Measurements from ENCODE around the gene PAQR4. TPM values are rescaled to one million over a fixed set of nuclear protein-coding genes. Genes with fewer than 3 reads are reported as not detected.
A peak's percentile ranks its signal among the peaks of the same experiment; 100 is the strongest.

PAQR4 gene
- total and polyA plus RNA-seq, 5 experiments from 2014 or later: 0.27 to 0.79 (median 0.44) TPM; not detected in 1

DNA sequence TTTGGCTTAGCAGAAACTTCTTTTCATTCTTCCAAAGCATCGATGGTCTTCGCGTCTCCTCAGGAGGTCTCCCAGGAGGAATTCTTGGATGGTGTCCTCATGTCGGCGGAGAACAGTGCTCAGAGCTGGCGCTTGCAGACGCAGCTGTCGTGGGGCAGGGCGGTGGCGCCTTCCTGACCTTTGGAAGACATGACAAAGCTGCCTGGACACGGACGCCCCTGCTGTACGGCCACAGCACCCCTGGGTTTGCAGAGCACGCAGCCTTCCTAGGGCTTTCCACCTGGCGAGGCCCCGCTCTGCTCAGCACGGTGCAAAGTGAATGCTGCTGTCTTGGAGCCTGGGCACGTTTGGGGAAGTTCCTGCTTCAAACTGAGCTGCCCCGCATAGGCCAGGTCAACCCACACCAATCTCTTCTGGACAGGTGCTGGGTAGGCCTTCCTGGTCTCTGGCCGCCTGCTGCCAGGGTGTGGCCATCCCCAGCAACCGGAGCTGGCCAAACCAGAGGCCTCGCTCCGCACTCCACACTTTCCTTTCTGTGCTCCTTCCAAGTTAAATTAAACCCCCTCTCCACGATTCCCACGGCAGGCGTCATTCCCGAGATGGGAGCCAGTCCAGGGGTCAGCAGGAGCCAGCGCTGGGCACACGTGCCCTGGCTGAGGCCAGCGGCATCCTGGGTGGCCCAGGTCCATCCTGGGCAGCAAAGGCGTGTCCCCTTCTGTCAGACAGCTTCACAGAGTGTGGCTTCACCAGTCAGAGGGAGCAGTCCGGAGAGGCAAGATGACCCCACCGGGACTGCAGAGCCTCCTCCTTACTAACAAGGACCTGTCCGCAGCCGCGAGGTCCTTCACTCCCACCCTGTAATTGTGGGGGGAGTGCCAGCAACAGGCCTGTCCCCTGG is 20.1 kb upstream of the PAQR4 start:
- H3K36me3 Mint-ChIP-seq: peaks cover 0 to 8% (median 6%) of the 10 kb centered on the region in 3 donors
- no peak overlapping the region for H3K4me3 Mint-ChIP-seq
- peak overlapping the region in 1 of 10 donors; percentile 4 for H3K27ac Mint-ChIP-seq
- no peak for ATAC-seq
- peak in 1 of 10 donors; percentile 54 for DNase-seq
- H3K9me3 Mint-ChIP-seq: no peaks in the 10 kb centered on the region
- H3K4me1 Mint-ChIP-seq: peaks cover 0 to 7% (median 2%) of the 10 kb centered on the region in 4 donors
- POLR2A ChIA-PET: no interaction called here
- H3K27me3 Mint-ChIP-seq: peaks cover 0 to under 1% (median 0%) of the 10 kb centered on the region in 5 donors

DNA sequence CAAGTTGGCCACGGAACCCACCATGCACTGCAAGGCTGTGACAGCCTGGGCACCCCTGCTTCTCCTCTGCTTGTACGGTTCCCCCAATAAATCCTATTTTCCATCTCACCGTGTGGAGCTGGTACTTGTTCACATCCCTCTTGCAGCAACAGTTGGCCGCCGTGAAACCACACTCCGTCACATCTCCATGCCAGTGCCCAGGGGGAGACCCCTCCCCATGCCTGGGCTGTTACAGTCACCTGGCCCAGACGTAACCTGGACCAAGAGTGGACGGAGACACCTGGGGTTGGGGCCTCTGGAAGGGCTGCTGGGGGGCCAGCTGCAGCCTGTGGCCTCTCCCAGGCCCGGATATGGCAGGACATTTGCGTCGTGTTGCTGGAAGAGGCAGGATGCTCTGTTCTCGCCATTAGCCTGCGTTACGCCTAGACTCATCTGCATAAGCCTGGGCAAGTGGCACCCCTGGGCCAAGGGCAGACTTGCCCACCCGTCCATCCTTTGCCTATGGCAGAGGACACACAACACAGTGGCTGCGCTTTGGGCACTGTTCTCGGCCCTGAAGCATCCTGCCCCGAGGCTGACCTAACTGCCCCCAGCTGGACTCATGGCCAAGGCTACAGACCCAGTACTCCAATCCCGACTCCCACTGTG is 19.3 kb upstream of the PAQR4 start:
- Mint-ChIP-seq H3K27ac (no peak overlapping the region), H3K4me3 (peak overlapping the region in 1 of 10 donors; percentile 19), H3K36me3 (peaks cover 0 to 7% (median 6%) of the 10 kb centered on the region in 3 donors), H3K27me3 (peaks cover 0 to 4% (median 0%) of the 10 kb centered on the region in 5 donors), H3K4me1 (peaks cover 0 to 11% (median 3%) of the 10 kb centered on the region in 4 donors), H3K9me3 (no peaks in the 10 kb centered on the region)
- ATAC-seq (no peak), DNase-seq (peak in 1 of 10 donors; percentile 54)
- POLR2A ChIA-PET: no interaction called here

DNA sequence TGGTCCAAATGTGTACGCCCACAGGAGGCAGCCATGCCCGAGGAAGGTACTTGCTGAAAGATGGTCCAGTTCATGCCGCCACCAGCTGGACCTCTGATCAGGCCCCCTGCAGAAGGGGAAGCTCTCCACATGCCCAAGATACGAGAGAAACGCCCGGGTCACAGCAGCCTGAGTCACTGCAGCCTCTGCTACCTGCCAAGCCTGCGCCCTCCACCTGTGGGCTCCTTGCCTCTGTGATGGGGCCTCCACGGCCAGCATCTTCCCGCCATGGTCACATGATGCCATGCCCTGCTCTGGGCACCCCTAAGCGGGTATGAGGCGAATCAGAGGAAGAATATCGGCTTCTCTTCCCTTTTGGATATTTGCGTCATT is 18.8 kb upstream of the PAQR4 start:
- Mint-ChIP-seq H3K36me3 (peaks cover 0 to 7% (median 6%) of the 10 kb centered on the region in 3 donors), H3K9me3 (no peaks in the 10 kb centered on the region), H3K4me1 (peaks cover 0 to 11% (median 3%) of the 10 kb centered on the region in 4 donors), H3K4me3 (no peak overlapping the region), H3K27me3 (peaks cover 0 to 4% (median 0%) of the 10 kb centered on the region in 5 donors), H3K27ac (no peak overlapping the region)
- peak in 1 of 10 donors; percentile 37 for DNase-seq
- POLR2A ChIA-PET: no interaction called here
- ATAC-seq: no peak

DNA sequence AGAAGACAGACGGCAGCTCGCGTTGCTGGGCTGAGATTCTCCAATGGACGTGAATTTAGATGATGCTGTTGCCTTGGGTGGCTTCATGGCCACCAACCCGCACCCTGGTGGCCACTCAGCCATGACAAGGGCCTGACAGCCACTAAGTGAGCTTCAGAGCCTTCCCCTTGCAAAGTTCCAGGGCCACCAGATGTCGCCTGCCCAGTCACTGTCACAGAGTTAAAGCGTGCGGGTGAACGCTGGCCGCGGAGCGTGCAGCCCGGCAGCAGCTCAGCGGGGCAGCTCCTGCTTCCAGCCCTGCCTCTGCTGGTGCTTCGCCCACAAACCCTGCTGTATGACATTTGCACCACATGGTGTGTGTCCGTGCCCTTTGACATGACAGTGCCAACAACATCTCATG is 18.4 kb upstream of the PAQR4 start:
- no peak for ATAC-seq
- POLR2A ChIA-PET: no interaction called here
- no peak overlapping the region for H3K27ac Mint-ChIP-seq
- H3K27me3 Mint-ChIP-seq: peaks cover 0 to 4% (median 0%) of the 10 kb centered on the region in 5 donors
- H3K4me1 Mint-ChIP-seq: peaks cover 0 to 11% (median 3%) of the 10 kb centered on the region in 4 donors
- no peak overlapping the region for H3K4me3 Mint-ChIP-seq
- peaks cover 0 to 7% (median 6%) of the 10 kb centered on the region in 3 donors for H3K36me3 Mint-ChIP-seq
- H3K9me3 Mint-ChIP-seq: no peaks in the 10 kb centered on the region
- DNase-seq: no peak

DNA sequence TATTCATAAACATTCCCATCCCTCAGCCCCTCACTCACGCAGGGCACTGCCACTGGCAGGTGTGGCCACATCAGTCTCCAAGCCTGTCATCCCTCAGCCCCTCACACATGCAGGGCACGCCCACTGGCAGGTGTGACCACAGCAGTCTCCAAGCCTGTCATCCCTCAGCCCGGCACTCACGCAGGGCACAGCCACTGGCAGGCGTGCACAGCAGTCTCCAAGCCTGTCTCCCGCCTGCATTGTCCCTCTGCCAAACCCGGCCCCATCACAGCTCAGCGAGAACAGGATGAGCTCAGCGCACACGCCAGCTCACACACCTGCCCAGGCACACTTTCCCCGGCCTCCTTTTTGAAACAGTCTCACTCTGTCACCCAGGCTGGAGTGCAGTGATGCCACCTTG is 16.5 kb upstream of the PAQR4 start:
- DNase-seq (peak in 1 of 10 donors; percentile 44), ATAC-seq (no peak)
- POLR2A ChIA-PET: interaction anchor here (1.3 kb wide), 1 partner anchor 10 kb away, joined by 3 read pairs; no protein-coding TSS in a partner anchor
- no peaks in the 10 kb centered on the region for H3K9me3 Mint-ChIP-seq
- no peak overlapping the region for H3K4me3 Mint-ChIP-seq
- peaks cover 3 to 17% (median 7%) of the 10 kb centered on the region in 5 donors for H3K27me3 Mint-ChIP-seq
- H3K27ac Mint-ChIP-seq: no peak overlapping the region
- peaks cover 0 to 11% (median 3%) of the 10 kb centered on the region in 4 donors for H3K4me1 Mint-ChIP-seq
- peaks cover 0 to 3% (median 2%) of the 10 kb centered on the region in 3 donors for H3K36me3 Mint-ChIP-seq

DNA sequence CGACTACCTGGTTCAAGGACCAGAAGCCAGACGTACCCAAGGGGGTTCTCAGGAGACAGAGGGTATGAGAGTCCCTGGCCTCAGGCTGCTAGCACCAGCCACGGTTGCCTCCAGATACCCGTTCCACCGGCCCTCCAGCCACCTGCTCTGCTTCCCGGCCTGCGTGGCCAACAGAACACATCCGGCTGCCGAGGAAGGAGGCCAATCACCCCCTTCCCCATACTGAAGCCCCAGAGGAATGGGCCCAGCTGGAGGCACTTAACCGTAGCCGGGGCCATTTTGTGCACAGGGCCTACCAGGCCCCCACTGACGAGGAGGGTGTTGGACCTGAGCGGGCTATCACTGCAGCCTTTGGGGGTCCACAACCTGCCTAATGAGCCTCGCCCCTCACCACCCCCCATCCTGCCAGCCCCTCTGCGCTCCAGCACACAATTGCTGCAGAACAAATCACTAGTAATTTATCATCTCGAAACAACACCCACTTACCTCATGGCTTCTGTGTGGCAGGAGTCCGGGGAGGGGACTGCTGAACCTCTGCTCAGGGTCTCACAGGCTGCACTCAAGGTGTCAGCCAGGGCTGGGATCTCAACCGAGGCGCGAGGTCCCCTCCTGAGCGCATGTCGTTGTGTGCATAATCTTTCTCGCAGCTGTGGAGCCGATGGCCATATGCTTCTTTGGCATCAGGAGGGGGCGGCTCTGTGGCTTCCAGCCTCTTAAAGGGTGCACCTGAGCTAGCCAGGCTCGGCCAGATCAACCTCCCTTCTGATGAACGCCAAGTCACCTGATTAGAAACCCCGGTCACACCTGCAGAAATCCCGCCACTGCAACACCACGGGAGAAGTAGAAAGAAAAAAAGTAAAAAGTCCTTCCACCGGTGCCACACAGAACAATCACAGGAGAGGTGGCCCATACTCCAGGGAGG is 15.2 kb upstream of the PAQR4 start:
- Mint-ChIP-seq H3K4me3 (no peak overlapping the region), H3K9me3 (no peaks in the 10 kb centered on the region), H3K27ac (no peak overlapping the region), H3K4me1 (peaks cover 0 to 11% (median 3%) of the 10 kb centered on the region in 4 donors), H3K27me3 (peaks cover 3 to 17% (median 7%) of the 10 kb centered on the region in 5 donors), H3K36me3 (peaks cover 0 to 3% (median 0%) of the 10 kb centered on the region in 3 donors)
- peak in 1 of 10 donors; percentile 27 for DNase-seq
- POLR2A ChIA-PET: interaction anchor here (0.7 kb wide), 1 partner anchor 21 kb away, joined by 5 read pairs; no protein-coding TSS in a partner anchor
- ATAC-seq: no peak

DNA sequence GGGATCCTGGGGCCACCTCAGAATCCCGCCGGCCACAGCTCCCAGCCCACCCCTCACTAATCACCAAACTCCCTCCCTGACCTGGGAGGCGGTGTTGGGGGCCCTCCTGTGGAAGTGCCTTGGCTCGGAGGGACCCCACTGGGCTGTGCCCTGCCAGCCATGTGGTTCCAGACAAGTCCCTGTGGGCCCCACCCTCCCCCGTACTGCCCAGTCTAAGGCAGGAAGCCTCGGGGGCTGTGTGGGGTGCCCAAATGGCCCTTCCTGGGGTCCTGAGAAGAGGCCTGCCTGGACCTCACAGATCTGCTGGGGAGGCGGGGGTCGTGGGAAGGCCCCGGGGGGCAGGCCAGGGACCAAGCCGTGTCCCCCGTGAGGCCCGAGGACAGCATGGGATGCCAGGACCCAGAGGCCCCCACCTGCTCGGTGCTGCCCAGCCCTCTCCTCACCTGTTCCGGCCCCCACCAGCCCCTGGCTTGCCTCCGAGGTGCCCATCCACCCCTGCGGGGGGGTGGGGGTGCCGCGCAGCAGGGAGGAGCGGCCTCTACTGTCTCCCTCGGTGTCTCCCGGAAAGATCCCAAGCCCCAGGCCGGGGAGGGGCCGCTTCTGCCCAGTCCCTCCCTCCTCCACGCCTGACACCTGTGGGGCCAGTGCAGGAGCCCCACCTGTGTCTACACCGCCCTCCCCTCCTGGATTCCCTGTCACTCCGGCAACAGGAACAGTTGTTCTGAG is 14.3 kb upstream of the PAQR4 start:
- no peak overlapping the region for H3K27ac Mint-ChIP-seq
- ATAC-seq (no peak), DNase-seq (peak in 1 of 10 donors; percentile 53)
- no peaks in the 10 kb centered on the region for H3K36me3 Mint-ChIP-seq
- H3K27me3 Mint-ChIP-seq: peaks cover 3 to 18% (median 7%) of the 10 kb centered on the region in 5 donors
- no peaks in the 10 kb centered on the region for H3K9me3 Mint-ChIP-seq
- POLR2A ChIA-PET: no interaction called here
- H3K4me3 Mint-ChIP-seq: no peak overlapping the region
- H3K4me1 Mint-ChIP-seq: peaks cover 0 to 11% (median 3%) of the 10 kb centered on the region in 4 donors

DNA sequence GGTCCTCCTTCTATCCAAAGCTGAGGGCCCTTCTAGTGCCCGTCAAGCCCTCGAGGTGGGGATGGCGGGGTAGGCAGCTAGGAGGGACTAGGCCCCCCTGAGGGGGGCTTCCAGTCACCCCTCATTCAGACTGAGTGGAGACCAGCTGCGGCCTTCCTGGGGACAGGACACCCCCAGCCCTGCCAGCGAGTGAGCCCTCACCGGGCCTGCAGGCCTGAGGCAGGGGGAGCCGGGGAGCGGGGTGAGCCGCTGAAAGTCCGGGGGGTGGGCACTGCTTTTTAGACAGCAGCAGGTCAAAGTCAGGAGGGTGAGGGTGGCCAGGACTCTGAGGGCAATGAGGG is 13.7 kb upstream of the PAQR4 start:
- Mint-ChIP-seq H3K27me3 (peaks cover 3 to 22% (median 7%) of the 10 kb centered on the region in 5 donors), H3K9me3 (no peaks in the 10 kb centered on the region), H3K36me3 (no peaks in the 10 kb centered on the region), H3K4me1 (peaks cover 0 to 11% (median 3%) of the 10 kb centered on the region in 4 donors), H3K27ac (no peak overlapping the region), H3K4me3 (no peak overlapping the region)
- POLR2A ChIA-PET: no interaction called here
- DNase-seq (peak in 1 of 10 donors; percentile 62), ATAC-seq (no peak)

DNA sequence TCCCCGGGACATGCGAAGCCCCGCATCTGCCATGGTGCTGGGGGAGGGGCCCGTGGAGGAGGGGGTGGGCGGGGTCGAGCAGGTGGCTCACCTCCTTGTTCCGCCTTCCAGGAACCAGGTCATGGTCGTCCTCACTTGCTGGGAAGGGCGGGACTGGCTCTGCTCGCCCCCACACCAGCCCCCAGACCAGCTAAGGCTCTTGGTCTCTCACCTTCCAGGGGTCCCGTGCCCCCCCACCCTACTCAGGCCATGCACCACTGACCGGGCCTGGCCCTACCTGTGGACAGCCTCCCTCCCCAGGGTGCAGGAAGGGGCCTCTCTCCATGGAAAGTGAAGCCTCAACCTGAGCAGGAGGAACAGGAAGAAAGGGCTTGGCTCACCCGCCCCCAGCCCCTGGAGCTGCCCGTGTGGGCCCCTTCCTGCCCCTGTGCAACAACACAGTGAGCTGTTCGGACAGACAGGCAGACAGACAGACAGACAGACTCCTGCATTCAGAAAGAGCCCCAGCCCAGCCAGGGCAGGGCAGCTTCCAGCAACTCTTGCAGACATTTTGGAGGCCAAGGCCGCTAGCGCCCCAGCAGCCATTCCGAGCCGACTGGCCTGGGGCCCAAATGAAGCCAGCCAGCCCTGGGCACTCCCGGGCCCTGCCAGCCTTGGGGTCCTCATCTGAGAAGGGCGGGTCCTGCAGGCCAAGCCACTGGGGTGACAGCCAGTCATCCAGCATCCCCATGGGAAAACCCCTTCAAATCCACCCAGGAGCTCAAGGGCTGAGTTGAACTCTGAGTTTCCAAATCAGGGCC is 13.2 kb upstream of the PAQR4 start:
- ATAC-seq: no peak
- Mint-ChIP-seq H3K4me1 (peaks cover 0 to 11% (median 3%) of the 10 kb centered on the region in 4 donors), H3K27ac (no peak overlapping the region), H3K27me3 (peaks cover 3 to 22% (median 7%) of the 10 kb centered on the region in 5 donors), H3K9me3 (no peaks in the 10 kb centered on the region), H3K36me3 (no peaks in the 10 kb centered on the region), H3K4me3 (no peak overlapping the region)
- POLR2A ChIA-PET: no interaction called here
- peak in 1 of 10 donors; percentile 47 for DNase-seq

DNA sequence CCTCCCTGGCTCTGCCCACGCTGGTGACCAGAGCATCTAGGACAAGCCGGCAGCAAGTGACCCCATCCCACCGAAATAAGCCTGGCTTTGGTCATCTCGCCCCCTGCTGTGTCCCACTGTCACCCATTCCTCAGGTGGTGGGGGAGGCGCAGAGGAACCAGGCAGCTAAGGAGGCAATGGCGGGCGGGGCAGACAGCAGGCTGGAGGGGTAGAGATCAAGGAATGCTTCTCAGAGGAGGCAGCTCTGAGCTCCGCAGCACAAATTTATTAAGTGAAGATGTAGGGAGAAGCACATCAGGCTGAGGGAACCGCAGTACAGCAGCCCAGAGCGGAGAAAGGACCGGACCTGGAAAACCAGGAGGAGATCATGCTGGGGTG is 12.6 kb upstream of the PAQR4 start:
- POLR2A ChIA-PET: no interaction called here
- DNase-seq (peak in 1 of 10 donors; percentile 42), ATAC-seq (no peak)
- peak overlapping the region in 1 of 10 donors; percentile 48 for H3K27ac Mint-ChIP-seq
- H3K4me3 Mint-ChIP-seq: no peak overlapping the region
- peaks cover 3 to 22% (median 7%) of the 10 kb centered on the region in 5 donors for H3K27me3 Mint-ChIP-seq
- peaks cover 0 to 11% (median 2%) of the 10 kb centered on the region in 4 donors for H3K4me1 Mint-ChIP-seq
- no peaks in the 10 kb centered on the region for H3K36me3 Mint-ChIP-seq
- no peaks in the 10 kb centered on the region for H3K9me3 Mint-ChIP-seq

DNA sequence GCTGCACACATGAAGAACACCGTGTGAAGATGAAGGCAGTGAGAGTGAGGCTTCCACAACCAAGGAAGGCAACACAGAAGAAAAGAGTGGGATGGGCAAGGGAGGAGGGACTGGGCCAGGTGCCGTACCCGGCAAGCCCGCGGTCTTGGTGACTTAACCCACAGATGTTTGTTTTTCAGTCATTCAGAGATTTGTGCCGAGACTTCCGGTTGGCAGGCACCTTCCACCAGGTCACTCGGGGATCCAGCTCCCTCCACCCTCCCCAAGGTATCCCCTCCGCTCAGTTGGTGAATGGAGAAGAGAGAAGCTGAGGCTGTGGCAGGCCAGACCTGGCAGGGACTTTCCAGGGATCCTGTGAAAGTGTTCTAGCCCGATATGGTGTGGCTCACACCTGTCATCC is 9.9 kb upstream of the PAQR4 start:
- Mint-ChIP-seq H3K27ac (no peak overlapping the region), H3K27me3 (peaks cover 3 to 39% (median 14%) of the 10 kb centered on the region in 5 donors), H3K36me3 (no peaks in the 10 kb centered on the region), H3K4me1 (peaks cover 7 to 23% (median 18%) of the 10 kb centered on the region in 4 donors), H3K9me3 (no peaks in the 10 kb centered on the region), H3K4me3 (no peak overlapping the region)
- DNase-seq (peak in 1 of 10 donors; percentile 45), ATAC-seq (no peak)
- POLR2A ChIA-PET: interaction anchor here (0.6 to 1.2 kb wide), 3 partner anchors 28 to 1001 kb away, joined by 3 to 6 read pairs (median 3); partner anchors contain the start of gene SRRM2

Measured in naive thymus-derived CD8-positive, alpha-beta T cell (primary cell).